A673 (cell line): Measurements from ENCODE around the gene FCF1.

Experiments
- CTCF ChIP-seq: fragments of 300-800, 200-600 bp; sonication (generic); conservative IDR thresholded peaks from 2 replicates; pipeline ENCODE4 v1.5.1; 2017; ENCODE audit warnings: low read depth, mild to moderate bottlenecking, antibody characterized with exemption, low read length, moderate library complexity, mixed read lengths
- EZH2 ChIP-seq: fragments of 200-600 bp; sonication (generic); IDR thresholded peaks from 2 replicates; pipeline ENCODE4 v1.6.1; 2017; ENCODE audit warnings: borderline replicate concordance, low read depth, mild to moderate bottlenecking, mixed read lengths, antibody characterized with exemption, low read length; ENCODE audit not compliant: poor library complexity, severe bottlenecking

- TF ChIP-seq EZH2 (no peak), CTCF (no peak)
Observed at GRCh38 chr14:74691456-74691855, 21.5 kb upstream of the FCF1 start.
